Right ventricle myocardium inferior (tissue), 1 donor: ENCODE data around the gene GATA2. TPM values are rescaled to one million over a fixed set of nuclear protein-coding genes. Genes with fewer than 3 reads are reported as not detected.

Source experiments
- ATAC-seq: fragments of 200-7000 bp; cut with Tn5 transposase; one replicate; pipeline ENCODE4 v1.9.1; 2020; ENCODE audit warnings: mild to moderate bottlenecking, moderate library complexity
- DNase-seq: peaks from one replicate; pipeline ENCODE4 v3.0.0; 2021; ENCODE audit errors: missing footprints
- intact Hi-C: fragments of 100-400 bp; cut with DNase I; formaldehyde crosslinking; loops from one replicate; pipeline ENCODE4 v1.11.0; 2022
- long read RNA-seq: library from polyadenylated mRNA; unstranded; transcript quantifications from one replicate; pipeline ENCODE4 v2.0.0, GENCODE V29; 2021
- total RNA-seq: library from RNA; stranded (reverse); fragmentation: NEBNext Ultra II Directional; extraction: Animal tissue kit (Norgen Biotek cat#: 25700); gene quantifications from one replicate; pipeline ENCODE4 v1.2.1, GENCODE V29; 2021
- donor health status: DM: no; HTN: yes; CAD: no; lungs with severe emphysema.

The GATA2 gene
- 9.1 TPM for total RNA-seq
- long read RNA-seq, partial matches to known transcripts, result 8 of 9 reads
- long read RNA-seq, other reads (novel, unspliced or antisense), result 1 of 9 reads

GRCh38 chr3:128492671-128493569 is at the start of gene GATA2:
Gene GATA2, minus strand, starts transcription at chr3:128493201. Its CDS starts 6,170 bp downstream, at chr3:128487031.
- no peak for DNase-seq
- intact Hi-C loops, result no loop called here
- ATAC-seq, result no peak

GRCh38 chr3:128541246-128541645 is 48.2 kb upstream of the GATA2 start:
- ATAC-seq (no peak), DNase-seq (no peak)
- intact Hi-C loops, result no loop called here

GRCh38 chr3:128539376-128539775 is 46.4 kb upstream of the GATA2 start:
- DNase-seq (no peak), ATAC-seq (no peak)
- intact Hi-C loops, result no loop called here

GRCh38 chr3:128537091-128537703 is 44.2 kb upstream of the GATA2 start:
- ATAC-seq, result no peak
- no peak for DNase-seq
- intact Hi-C loops, result no loop called here

GRCh38 chr3:128532012-128532983 is 39.3 kb upstream of the GATA2 start:
- DNase-seq, result no peak
- ATAC-seq, result no peak
- intact Hi-C loops, result no loop called here

- intact Hi-C loops, result no loop called here
- no peak for DNase-seq
- no peak for ATAC-seq
Observed at GRCh38 chr3:128524374-128525299, 31.6 kb upstream of the GATA2 start.

GRCh38 chr3:128523591-128523990 is 30.6 kb upstream of the GATA2 start:
- no peak for DNase-seq
- no peak for ATAC-seq
- intact Hi-C loops, result no loop called here

GRCh38 chr3:128521715-128522114 is 28.7 kb upstream of the GATA2 start:
- ATAC-seq (no peak), DNase-seq (no peak)
- intact Hi-C loops, result no loop called here

- no peak for ATAC-seq
- intact Hi-C loops, result no loop called here
- no peak for DNase-seq
Observed at GRCh38 chr3:128518587-128519490, 25.8 kb upstream of the GATA2 start.

- ATAC-seq, result no peak
- intact Hi-C loops, result no loop called here
- DNase-seq, result no peak
Observed at GRCh38 chr3:128517648-128518047, 24.6 kb upstream of the GATA2 start.

GRCh38 chr3:128515967-128516366 is 23.0 kb upstream of the GATA2 start:
- ATAC-seq, result no peak

GRCh38 chr3:128508852-128509251 is 15.9 kb upstream of the GATA2 start:
- intact Hi-C loops, result no loop called here

More at GRCh38 chr3:128515967-128516366, 23.0 kb upstream of the GATA2 start:
- intact Hi-C loops, result no loop called here
- no peak for DNase-seq

GRCh38 chr3:128506754-128507153 is 13.8 kb upstream of the GATA2 start:
- DNase-seq, result no peak
- ATAC-seq, result no peak
- intact Hi-C loops, result no loop called here

More at GRCh38 chr3:128508852-128509251, 15.9 kb upstream of the GATA2 start:
- DNase-seq (no peak), ATAC-seq (no peak)

- intact Hi-C loops, result no loop called here
- DNase-seq (no peak), ATAC-seq (no peak)
Observed at GRCh38 chr3:128505771-128506170, 12.8 kb upstream of the GATA2 start.

GRCh38 chr3:128504963-128505730 is 12.1 kb upstream of the GATA2 start:
- intact Hi-C loops, result no loop called here
- no peak for DNase-seq
- no peak for ATAC-seq

GRCh38 chr3:128504533-128504915 is 11.5 kb upstream of the GATA2 start:
- ATAC-seq (no peak), DNase-seq (no peak)
- intact Hi-C loops, result no loop called here
